GM18519 (cell line): ENCODE data around the gene SPOPL.

ENCODE experiments used
- ATAC-seq: cut with Tn5 transposase; IDR thresholded peaks from one replicate; pipeline ENCODE4 v1.9.1; 2021; ENCODE audit warnings: mild to moderate bottlenecking, moderate library complexity; ENCODE audit not compliant: unreplicated experiment, low FRiP score

Gene SPOPL

DNA sequence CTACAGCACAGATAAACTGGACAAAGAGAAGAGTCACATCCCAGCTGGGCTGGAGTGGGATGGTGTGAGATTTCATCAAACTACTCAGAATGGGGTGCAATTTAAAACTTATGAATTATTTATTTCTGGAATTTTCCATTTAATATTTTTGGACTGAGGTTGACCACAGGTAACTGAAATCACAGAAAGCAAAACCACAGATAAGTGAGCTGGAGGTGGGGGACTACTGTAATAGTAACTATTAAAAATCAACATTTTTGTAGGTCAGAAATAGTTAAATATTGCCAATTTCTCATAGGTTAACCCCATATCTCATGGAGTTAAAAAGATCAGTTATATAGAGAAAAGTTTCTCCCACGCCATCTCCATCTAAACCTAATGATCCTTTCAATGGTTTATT is 88.1 kb downstream of the SPOPL start:
- ATAC-seq: no peak

DNA sequence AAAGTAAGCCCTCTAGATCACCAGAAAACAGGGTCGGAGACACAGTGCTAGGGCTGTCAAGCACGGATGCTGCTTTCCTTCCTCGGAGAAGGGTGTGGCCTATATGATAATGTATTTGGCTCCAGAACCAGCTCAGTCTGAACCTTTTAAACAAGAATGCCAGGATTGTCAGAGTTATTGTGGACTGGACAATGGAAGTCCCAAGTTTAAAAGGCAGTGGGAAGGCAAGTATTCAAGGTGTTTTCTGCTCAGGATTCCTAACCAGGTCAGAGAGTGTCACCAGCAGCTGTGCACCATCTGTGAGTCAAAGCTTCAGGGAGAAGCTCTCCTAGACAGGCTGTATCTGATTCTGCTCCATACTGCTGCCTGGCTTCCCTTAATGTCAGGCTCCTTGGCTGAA is 94.8 kb downstream of the SPOPL start:
- no peak for ATAC-seq

DNA sequence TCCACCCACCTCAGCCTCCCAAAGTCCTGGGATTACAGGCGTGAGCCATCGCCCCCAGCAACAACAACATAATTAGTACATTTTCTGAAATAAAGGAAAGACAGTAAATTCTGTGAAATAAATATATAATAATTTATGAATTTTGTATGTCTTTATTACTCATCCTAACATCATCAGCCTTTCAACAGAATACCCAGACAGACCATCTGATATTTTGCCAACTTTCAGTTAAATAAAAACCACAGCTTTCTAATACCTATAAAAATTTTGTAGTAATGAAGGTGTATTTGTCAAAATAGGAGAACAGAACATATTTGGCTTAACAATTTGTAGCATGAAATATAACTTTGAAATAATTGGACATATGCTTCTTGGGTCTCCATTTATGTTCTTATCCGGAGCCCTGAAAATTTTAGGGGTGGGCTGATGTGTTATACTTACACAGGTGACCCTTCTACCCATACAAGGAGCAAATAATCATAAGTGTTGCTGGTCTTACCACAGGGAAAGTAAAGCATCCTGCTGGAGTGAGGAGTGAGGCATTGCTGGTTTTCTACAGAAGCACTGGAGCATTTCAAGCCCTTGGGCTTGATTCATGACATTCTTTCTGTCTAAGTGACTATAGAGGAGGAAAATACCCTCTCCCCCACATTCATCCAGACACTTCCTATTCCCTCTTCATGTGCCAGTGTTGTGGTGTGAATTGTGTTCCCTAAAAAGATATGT is 99.3 kb downstream of the SPOPL start:
- no peak for ATAC-seq

DNA sequence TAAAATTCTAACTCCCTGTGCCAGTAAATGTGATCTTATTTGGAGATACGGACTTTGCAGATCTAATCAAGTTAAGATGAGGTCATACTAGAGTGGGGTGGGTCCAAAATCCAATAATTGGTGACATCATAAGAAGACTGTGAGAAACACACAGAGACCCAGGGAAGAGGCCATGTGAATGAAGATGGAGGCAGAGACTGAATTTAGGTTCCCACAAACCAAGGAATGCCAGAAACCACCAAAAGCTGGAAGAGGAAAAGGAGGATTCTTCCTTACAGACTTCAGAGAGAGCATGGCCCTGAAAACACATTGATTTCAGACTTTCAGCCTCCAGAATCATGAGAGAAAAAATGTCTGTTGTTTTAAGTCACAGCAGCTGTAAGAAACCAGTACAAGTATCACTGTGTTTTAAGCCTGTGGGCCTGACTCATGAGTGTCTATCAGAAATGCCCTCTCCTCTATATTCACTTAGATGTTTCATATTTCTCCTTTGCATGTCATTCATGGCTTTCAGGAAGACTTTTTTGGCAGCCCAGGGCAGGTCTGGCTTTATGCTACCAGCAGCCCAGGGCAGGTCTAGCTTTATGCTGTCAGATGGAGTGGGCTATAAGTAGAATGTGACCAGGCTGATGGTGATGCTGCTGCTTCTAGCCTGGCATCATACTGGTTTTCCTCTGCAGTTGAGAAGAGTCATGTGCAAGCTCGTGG is 100.0 kb downstream of the SPOPL start:
- no peak for ATAC-seq

DNA sequence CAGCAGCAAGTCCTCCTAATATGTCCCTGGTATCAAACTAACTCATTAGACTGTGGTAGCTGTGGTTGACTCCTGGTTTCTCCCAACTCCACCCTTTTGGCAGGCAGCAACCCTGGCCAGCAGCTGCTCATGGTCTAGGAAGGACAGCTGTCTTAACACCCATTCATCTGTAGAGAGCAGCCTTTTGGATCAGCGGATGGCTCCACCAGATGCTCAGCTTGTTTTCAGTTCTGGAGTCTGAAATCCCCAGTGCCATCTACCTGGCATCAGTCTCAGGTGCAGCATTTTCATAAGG is 100.5 kb downstream of the SPOPL start:
- ATAC-seq: no peak

DNA sequence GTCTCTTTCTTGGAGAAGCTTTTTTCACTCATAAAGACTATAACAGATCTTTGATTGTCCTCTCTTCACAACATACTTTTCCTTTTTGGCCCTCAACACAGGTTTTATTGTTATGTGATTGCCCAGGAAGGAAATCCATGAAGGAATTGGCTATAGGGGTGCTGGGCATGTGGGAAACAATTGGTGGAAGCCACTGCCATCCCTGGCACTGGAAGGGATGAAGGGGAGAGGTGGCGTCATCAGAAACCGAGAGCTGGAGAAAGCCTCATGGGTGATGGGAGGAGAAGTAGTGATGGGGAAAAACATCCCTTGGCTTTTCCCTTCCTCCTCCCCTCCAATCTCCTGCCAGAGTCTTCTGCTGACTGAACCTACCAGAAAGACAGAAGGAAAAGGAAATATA is 106.2 kb downstream of the SPOPL start:
- no peak for ATAC-seq

DNA sequence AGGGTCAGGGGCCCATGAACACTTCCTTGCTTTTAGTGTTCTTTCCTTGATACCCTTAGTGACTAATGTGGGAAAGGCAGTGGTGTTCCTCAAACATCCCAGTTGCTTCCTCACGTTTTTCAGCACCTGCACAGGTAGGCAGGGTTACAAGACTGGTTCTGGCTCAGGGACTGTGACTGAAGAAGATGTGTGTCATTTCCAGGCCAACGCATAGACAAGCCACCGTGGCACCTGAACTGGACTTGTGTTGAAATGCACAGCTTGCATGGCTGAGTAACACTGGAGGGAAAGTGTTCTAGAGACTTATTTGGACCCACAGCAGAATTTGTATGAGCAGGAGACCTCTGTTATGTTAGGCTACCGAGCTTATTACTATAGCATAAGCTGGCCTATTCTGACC is 107.9 kb downstream of the SPOPL start:
- ATAC-seq: no peak

DNA sequence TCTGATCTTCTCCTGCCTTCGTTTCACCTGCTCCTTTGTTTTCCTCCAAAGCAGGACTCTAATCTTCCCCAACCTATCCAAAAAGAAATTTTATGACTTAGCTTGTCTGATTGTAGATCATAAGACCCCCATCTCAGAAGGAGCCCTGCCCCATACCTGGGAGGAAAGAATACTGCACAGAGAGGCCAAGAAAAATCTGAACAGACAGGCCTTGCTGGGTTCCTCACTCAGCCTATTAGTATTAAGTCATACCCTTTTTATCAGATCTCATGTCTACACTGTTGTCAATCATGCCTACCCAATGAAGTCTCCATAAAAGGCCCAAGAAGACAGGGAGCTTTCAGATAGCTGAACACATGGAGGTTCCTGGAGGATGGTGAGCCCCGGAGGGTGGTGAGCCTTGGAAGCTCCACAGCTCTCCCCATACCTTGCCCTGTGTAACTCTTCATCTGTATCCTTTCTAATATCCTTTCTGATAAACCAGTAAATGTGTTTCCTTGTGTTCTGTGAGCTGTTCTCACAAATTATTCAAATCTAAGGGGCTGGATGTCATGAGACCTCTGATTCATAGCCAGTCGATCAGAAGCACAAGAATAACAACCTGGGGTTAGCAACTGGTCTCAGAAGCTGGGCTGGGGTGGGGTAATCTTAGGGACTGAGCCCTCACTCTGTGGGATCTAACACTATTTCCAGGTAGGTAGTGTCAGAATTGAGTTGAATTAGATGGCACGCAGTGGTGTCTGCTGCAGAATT is 108.8 kb downstream of the SPOPL start:
- ATAC-seq: no peak

DNA sequence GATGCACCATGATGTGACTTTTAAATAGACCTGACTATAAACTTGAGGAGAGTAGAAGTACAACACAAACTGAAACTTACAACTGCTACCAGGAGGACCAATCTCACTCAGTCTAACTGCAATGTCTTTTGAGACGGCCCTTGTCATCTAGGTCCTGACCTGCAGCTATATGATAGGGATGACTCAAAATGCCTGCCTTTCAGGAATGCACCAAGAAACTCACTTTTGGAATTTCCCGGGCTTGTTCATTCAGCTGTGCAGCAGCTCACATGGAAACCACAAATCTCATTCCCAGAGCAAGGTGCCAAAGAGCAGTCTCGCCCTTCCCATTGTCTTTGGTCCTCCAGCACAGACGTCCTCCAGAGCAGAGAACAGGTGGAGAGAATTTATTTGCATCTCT is 113.7 kb downstream of the SPOPL start:
- ATAC-seq: no peak

DNA sequence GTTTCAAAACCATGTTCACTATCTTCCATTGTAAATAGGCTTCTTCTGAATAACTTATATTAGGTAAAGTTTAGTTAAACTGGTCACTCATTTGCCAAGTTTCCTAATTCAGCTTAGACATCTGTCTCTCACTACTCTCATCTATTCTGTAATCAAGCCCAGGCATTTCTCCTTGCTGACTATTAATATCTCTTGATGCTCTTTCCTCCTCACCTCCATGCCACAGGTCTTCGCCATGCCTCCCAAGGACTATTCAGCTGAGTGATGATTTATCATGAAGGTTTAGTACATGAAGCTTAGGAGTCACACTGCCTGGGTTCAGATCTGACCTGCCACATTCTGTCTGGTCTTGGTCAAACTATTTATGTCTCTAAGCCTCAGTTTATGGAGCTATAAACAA is 115.5 kb downstream of the SPOPL start:
- no peak for ATAC-seq

DNA sequence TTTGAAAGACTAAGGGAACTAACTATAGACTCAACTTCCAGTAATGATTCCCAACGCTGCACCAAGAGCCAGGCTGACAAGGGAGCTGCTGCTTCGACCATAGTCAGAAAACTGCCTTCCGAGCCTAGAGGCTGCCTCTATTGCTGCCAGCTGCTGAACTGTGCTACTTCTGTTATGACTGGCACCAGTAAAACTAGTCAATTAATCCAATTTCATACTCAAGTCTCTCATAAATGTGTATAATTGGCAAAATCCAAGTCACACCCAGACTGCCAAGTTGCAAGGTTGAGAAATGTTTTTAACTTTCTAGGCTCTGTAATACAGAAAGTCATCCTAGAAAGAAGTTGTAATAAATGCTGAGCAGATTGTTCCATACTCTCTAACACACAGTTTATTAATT is 117.4 kb downstream of the SPOPL start:
- no peak for ATAC-seq

DNA sequence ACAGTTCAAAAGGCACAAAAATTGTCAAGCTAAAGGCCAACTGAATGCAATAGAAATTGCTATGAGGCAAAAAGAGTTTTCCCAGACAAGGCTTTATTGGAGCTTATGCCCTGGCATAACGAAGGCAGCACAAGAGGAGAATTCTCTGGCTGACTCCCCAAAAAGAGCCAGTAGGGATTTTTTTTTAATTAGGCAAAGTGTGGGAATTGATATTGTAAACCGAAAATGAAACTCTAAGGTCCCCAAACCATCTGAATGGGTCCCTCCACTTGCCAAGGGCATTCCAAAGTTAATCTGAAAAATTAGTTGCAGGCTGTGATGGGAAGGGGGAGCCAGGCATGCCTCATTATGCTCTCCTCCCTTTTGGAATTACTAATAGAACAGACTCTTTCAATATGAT is 118.9 kb downstream of the SPOPL start:
- no peak for ATAC-seq

DNA sequence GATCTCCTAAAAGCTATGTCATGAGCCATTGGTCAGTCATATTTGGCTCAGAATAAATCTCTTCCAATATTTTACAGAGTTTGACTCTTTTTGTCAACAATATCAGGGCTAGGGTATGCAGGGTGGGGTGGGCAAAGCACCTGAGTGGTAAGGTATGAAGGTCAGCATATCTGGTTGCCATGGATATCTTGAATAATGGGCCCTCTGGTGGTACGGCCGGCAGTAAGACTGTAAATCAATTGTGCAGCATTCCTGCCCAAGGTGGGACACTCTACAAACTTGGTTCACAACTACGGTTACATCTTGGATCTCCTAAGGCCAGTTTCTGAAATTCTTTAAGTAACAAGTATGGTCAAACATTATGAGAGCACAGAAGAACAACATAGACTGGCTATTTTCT is 119.6 kb downstream of the SPOPL start:
- ATAC-seq: no peak

DNA sequence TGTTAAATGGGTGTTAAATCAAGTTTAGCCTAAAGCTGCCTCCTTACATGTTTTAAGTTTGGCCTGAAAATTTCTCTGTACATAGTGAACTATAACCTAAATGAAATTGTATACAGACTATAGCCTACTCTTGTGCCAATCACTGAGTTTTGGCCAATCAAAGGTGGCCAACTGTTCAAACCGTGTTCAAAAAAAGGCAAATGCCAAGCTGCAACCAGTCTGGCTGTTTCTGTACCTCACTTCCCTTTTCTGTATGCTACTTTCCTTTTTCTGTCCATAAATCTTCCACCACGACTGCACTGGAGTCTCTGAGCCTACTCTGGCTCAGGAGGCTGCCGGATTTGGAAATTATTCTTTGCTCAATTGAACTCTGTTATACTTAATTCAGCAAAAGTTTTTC is 121.0 kb downstream of the SPOPL start:
- no peak for ATAC-seq
